ENCODE results near the gene P2RX3. TPM values are rescaled to one million over a fixed set of nuclear protein-coding genes. Genes with fewer than 3 reads are reported as not detected.
A peak's percentile ranks its signal among the peaks of the same experiment; 100 is the strongest.

Gene P2RX3
- total RNA-seq, 4 donors from 2014 or later = not detected

DNA sequence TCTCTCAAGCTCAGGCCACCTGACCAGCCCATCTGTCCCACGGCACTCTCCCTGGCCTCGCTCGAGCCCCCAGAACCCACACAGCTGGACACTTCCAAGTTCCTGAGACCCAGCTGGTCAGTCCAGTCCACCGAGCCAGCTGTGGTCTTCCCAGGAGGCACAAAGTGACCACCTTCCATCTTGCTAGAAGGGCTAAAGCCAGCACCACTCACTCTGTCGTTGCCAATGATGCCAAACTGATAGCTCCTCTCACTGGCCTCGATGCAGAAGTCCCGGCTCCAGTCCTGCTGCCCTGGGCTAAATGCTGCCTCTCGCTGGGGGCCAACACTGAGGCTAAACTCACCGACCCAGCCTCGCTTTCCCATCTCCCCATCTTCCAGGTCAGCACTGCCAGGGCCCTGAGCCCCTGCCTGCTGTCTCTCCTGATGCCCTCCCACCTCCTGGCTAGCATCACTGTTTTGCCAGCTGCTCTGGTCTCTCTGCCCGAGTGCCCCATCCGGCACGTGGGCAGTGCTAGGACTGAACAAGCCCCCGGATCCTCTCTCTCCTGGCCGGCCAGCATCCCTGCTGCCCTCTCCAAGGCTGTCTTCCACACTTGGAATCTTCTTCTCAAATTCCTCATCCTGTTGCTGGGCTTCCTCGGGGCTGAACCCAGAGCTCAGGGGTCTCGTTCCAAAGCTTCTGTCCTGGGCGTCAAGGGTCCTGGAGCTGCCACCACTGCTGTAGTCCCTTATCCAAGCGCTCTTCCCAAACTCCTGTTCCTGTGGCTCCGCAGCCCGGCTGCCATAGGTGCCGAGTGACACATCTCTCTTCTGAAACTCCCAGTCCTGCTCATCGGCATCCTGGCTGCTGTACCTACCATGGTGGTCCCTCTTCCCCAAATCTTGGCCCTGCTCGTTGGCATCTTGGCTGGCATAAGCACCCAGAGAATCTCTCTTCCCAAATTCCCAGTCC is 28.8 kb upstream of the P2RX3 start:
- H3K4me1 ChIP-seq = peaks cover 80 to 82% of the 10 kb centered on the region in 2 donors
- TF ChIP-seq POLR2A (IDR thresholded peaks at IDR 0.05) = no peak
- TF ChIP-seq, protein P1, sequence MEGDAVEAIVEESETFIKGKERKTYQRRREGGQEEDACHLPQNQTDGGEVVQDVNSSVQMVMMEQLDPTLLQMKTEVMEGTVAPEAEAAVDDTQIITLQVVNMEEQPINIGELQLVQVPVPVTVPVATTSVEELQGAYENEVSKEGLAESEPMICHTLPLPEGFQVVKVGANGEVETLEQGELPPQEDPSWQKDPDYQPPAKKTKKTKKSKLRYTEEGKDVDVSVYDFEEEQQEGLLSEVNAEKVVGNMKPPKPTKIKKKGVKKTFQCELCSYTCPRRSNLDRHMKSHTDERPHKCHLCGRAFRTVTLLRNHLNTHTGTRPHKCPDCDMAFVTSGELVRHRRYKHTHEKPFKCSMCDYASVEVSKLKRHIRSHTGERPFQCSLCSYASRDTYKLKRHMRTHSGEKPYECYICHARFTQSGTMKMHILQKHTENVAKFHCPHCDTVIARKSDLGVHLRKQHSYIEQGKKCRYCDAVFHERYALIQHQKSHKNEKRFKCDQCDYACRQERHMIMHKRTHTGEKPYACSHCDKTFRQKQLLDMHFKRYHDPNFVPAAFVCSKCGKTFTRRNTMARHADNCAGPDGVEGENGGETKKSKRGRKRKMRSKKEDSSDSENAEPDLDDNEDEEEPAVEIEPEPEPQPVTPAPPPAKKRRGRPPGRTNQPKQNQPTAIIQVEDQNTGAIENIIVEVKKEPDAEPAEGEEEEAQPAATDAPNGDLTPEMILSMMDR (IDR thresholded peaks at IDR 0.05 in 4 of 5, conservative IDR thresholded peaks at IDR 0.05 in 1 of 5) = no peak
- no peak for DNase-seq
- H3K36me3 ChIP-seq = peaks cover 0 to 49% of the 10 kb centered on the region in 2 donors
- intact Hi-C loops (cut with DNase I; ENCODE audit: low total_unique reads) (no loop called here), in situ Hi-C loops (cut with MboI; ENCODE audit: low sequenced_read_pairs in 4 of 4) (no loop called here)
- H3K27ac ChIP-seq = peak overlapping the region; percentile 92 to 99 (median 98)
- no peaks in the 10 kb centered on the region for H3K27me3 ChIP-seq
- ATAC-seq = no peak
- no peaks in the 10 kb centered on the region for H3K9me3 ChIP-seq
- peak overlapping the region; percentile 52 to 82 (median 66) for H3K4me3 ChIP-seq

DNA sequence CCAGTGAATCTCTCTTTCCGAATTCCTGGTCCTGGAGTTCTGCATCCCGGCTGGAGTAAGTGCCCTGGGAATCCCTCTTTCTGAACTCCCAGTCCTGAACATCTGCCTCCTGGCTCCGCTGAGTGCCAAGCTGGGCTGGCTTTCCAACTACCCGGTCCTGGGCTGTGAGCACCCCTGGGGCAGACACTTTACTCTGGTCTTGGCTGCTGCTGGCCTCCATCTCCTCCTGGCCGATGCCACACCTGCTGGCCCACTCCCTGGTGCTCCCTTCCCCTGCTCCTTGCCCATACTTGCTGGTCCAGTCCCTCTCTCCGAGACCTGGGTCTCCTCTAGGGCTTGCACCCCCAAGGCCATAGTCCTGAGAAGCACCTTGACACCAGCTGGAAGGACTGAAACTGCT is 28.1 kb upstream of the P2RX3 start:
- no peaks in the 10 kb centered on the region for H3K9me3 ChIP-seq
- TF ChIP-seq, protein P1 (IDR thresholded peaks at IDR 0.05 in 4 of 5, conservative IDR thresholded peaks at IDR 0.05 in 1 of 5) = no peak
- no peak for TF ChIP-seq POLR2A (IDR thresholded peaks at IDR 0.05)
- H3K27ac ChIP-seq = peak overlapping the region; percentile 92 to 99 (median 98)
- intact Hi-C loops (cut with DNase I; ENCODE audit: low total_unique reads) = no loop called here
- H3K36me3 ChIP-seq = peaks cover 0 to 53% of the 10 kb centered on the region in 2 donors
- ATAC-seq = no peak
- H3K27me3 ChIP-seq = no peaks in the 10 kb centered on the region
- peaks cover 74% of the 10 kb centered on the region in 2 donors for H3K4me1 ChIP-seq
- in situ Hi-C loops (cut with MboI; ENCODE audit: low sequenced_read_pairs in 4 of 4) = no loop called here
- peak overlapping the region; percentile 52 to 82 (median 66) for H3K4me3 ChIP-seq
- DNase-seq = peak in 1 of 2 donors; percentile 61

DNA sequence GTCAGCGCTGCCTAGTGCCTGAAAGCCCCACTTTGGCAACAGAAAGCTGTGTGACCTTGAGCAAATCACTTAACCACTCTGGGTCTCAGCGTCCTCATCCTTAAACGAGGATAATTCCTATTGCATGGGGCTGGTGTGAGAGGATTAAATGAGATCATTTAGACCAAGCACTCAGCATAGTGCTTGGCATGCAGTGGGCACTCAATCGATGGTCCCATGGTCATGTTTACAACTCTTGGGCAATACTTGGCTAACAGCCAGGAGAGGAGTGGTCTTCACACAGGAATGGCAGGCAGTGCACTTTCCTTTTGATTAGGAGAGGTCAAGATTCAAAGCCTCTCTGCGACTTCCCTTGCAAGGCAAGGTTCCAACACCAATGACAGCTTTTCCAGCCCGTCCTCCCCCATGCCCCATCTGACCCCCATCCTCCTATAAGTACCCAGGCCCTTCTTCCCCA is 27.5 kb upstream of the P2RX3 start:
- in situ Hi-C loops (cut with MboI; ENCODE audit: low sequenced_read_pairs in 4 of 4) = no loop called here
- Histone ChIP-seq H3K4me1 (peaks cover 70 to 74% of the 10 kb centered on the region in 2 donors), H3K27me3 (no peaks in the 10 kb centered on the region)

DNA sequence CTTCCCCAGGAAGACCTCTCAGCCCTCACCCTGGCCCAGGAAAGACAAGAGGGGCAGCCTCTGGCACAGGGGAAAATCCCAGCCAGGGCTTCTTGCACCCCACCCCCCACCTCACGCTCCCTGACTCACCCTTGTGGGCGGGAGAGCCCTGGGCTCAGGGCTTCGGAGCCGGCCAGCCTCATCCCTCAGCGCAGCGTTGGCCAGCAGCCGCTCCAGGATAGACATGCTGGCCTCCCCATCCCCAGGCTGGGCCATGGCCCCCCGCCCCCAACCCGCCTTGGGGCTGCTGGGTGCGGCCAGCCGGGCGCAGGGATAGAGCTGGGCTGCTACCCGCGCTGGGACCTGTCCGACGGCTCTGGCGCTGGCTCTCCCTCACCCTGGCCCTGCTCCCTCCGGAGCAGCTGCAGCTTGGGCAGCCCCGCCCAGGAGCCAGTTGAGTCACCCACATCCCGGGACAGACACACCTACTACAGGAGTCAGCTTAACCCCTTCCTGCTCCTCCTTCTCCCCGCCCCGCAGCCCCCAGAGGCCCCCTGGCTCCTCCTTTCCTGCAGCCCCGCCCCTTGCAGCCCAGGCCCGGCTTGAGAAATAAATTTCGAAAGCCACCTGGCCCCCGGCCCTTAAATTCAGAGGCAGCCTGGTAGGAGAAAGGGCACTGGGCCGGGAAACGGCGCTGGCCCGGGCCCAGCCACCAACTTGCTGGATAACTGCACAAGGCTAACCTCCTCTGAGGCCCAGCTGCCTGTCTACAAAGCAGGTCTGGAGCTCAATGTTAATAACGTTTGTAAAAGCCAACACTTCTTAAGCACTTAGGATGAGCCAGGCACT is 26.8 kb upstream of the P2RX3 start:
- no peaks in the 10 kb centered on the region for H3K9me3 ChIP-seq
- TF ChIP-seq, protein P1 (IDR thresholded peaks at IDR 0.05 in 4 of 5, conservative IDR thresholded peaks at IDR 0.05 in 1 of 5) = no peak
- peak; percentile 90 to 92 for TF ChIP-seq POLR2A (IDR thresholded peaks at IDR 0.05)
- ATAC-seq (peak; percentile 73 to 75), DNase-seq (peak; percentile 97 to 99)
- H3K4me1 ChIP-seq = peaks cover 70 to 74% of the 10 kb centered on the region in 2 donors
- H3K27ac ChIP-seq = peak overlapping the region; percentile 92 to 99 (median 98)
- in situ Hi-C loops (cut with MboI; ENCODE audit: low sequenced_read_pairs in 4 of 4) = no loop called here
- intact Hi-C loops (cut with DNase I; ENCODE audit: low total_unique reads) = loop anchor here (1.0 kb wide), 1 partner anchor 14 kb away; no protein-coding TSS in a partner anchor
- H3K36me3 ChIP-seq = peaks cover 0 to 51% of the 10 kb centered on the region in 2 donors
- peak overlapping the region; percentile 52 to 82 (median 66) for H3K4me3 ChIP-seq
- H3K27me3 ChIP-seq = no peaks in the 10 kb centered on the region

More for the DNA sequence above, 27.5 kb upstream of the P2RX3 start:
- intact Hi-C loops (cut with DNase I; ENCODE audit: low total_unique reads) = loop anchor here (1.0 kb wide), 1 partner anchor 15 kb away; no protein-coding TSS in a partner anchor
- ATAC-seq = peak; percentile 23 to 51
- Histone ChIP-seq H3K4me3 (peak overlapping the region; percentile 52 to 82 (median 66)), H3K9me3 (no peaks in the 10 kb centered on the region), H3K36me3 (peaks cover 0 to 49% of the 10 kb centered on the region in 2 donors), H3K27ac (peak overlapping the region; percentile 92 to 99 (median 98))
- peak in 1 of 2 donors; percentile 57 for DNase-seq
- no peak for TF ChIP-seq POLR2A (IDR thresholded peaks at IDR 0.05)
- TF ChIP-seq, protein P1 (IDR thresholded peaks at IDR 0.05 in 4 of 5, conservative IDR thresholded peaks at IDR 0.05 in 1 of 5) = no peak

Data from gastrocnemius medialis (tissue), 4 donors.